Mucosa of rectum (tissue), 2 donors: Measurements from ENCODE around the gene CA9.

Experiments used
- H3K27ac ChIP-seq, 2 donors: one replicate each; pipeline ENCODE4 v1.7.0; 2013; ENCODE audit warnings: inconsistent platforms in 2 of 2, low read depth in 2 of 2, low read length in 2 of 2
- H3K27me3 ChIP-seq, 2 donors: one replicate each; pipeline ENCODE4 v1.7.0; 2013; ENCODE audit warnings: low read length in 2 of 2; ENCODE audit not compliant: control insufficient read depth in 2 of 2, insufficient read depth in 2 of 2
- H3K36me3 ChIP-seq, 2 donors: one replicate each; pipeline ENCODE4 v1.7.0; 2013; ENCODE audit warnings: low read length in 2 of 2; ENCODE audit not compliant: control insufficient read depth in 2 of 2, insufficient read depth in 2 of 2
- H3K4me1 ChIP-seq, 2 donors: one replicate each; pipeline ENCODE4 v1.7.0; 2013; ENCODE audit warnings: low read length in 2 of 2, mild to moderate bottlenecking in 1 of 2; ENCODE audit not compliant: control insufficient read depth in 2 of 2, insufficient read depth in 2 of 2
- H3K4me3 ChIP-seq, 2 donors: one replicate each; pipeline ENCODE4 v1.7.0; 2013; ENCODE audit warnings: low read length in 2 of 2
- H3K9ac ChIP-seq, 2 donors: one replicate each; pipeline ENCODE4 v1.7.0; 2013; ENCODE audit warnings: low read length in 2 of 2, low read depth in 1 of 2, mild to moderate bottlenecking in 1 of 2
- H3K9me3 ChIP-seq, 2 donors: one replicate each; pipeline ENCODE4 v1.7.0; 2013; ENCODE audit warnings: low read length in 2 of 2; ENCODE audit not compliant: control insufficient read depth in 2 of 2
- donor health status: healthy.
- donor health status: Normal muscosa, but diverticular disease.

Gene CA9

DNA sequence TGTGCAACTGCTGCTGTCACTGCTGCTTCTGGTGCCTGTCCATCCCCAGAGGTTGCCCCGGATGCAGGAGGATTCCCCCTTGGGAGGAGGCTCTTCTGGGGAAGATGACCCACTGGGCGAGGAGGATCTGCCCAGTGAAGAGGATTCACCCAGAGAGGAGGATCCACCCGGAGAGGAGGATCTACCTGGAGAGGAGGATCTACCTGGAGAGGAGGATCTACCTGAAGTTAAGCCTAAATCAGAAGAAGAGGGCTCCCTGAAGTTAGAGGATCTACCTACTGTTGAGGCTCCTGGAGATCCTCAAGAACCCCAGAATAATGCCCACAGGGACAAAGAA, 265 bp downstream of the CA9 start:
- Histone ChIP-seq H3K4me3 (no peak overlapping the region), H3K27me3 (no peaks in the 10 kb centered on the region), H3K9me3 (no peaks in the 10 kb centered on the region), H3K4me1 (peaks cover 8 to 14% of the 10 kb centered on the region in 2 donors), H3K36me3 (no peaks in the 10 kb centered on the region), H3K9ac (no peak overlapping the region), H3K27ac (no peak overlapping the region)

DNA sequence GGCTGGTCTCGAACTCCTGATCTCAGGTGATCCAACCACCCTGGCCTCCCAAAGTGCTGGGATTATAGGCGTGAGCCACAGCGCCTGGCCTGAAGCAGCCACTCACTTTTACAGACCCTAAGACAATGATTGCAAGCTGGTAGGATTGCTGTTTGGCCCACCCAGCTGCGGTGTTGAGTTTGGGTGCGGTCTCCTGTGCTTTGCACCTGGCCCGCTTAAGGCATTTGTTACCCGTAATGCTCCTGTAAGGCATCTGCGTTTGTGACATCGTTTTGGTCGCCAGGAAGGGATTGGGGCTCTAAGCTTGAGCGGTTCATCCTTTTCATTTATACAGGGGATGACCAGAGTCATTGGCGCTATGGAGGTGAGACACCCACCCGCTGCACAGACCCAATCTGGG, 1.5 kb downstream of the CA9 start:
- H3K9ac ChIP-seq: peak overlapping the region in 1 of 2 donors; percentile 45
- peaks cover 4 to 6% of the 10 kb centered on the region in 2 donors for H3K4me1 ChIP-seq
- peak overlapping the region; percentile 60 to 62 for H3K4me3 ChIP-seq
- no peaks in the 10 kb centered on the region for H3K27me3 ChIP-seq
- H3K9me3 ChIP-seq: no peaks in the 10 kb centered on the region
- peak overlapping the region in 1 of 2 donors; percentile 16 for H3K27ac ChIP-seq
- no peaks in the 10 kb centered on the region for H3K36me3 ChIP-seq

DNA sequence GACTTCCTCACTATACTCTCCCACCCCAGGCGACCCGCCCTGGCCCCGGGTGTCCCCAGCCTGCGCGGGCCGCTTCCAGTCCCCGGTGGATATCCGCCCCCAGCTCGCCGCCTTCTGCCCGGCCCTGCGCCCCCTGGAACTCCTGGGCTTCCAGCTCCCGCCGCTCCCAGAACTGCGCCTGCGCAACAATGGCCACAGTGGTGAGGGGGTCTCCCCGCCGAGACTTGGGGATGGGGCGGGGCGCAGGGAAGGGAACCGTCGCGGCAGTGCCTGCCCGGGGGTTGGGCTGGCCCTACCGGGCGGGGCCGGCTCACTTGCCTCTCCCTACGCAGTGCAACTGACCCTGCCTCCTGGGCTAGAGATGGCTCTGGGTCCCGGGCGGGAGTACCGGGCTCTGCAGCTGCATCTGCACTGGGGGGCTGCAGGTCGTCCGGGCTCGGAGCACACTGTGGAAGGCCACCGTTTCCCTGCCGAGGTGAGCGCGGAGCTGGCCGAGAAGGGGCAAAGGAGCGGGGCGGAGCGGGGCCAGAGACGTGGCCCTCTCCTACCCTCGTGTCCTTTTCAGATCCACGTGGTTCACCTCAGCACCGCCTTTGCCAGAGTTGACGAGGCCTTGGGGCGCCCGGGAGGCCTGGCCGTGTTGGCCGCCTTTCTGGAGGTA, 2.1 kb downstream of the CA9 start:
- Histone ChIP-seq H3K4me3 (peak overlapping the region; percentile 60 to 62), H3K27ac (peak overlapping the region in 1 of 2 donors; percentile 16), H3K9ac (peak overlapping the region; percentile 45 to 47), H3K27me3 (no peaks in the 10 kb centered on the region), H3K4me1 (peaks cover 2 to 6% of the 10 kb centered on the region in 2 donors), H3K36me3 (no peaks in the 10 kb centered on the region), H3K9me3 (no peaks in the 10 kb centered on the region)

DNA sequence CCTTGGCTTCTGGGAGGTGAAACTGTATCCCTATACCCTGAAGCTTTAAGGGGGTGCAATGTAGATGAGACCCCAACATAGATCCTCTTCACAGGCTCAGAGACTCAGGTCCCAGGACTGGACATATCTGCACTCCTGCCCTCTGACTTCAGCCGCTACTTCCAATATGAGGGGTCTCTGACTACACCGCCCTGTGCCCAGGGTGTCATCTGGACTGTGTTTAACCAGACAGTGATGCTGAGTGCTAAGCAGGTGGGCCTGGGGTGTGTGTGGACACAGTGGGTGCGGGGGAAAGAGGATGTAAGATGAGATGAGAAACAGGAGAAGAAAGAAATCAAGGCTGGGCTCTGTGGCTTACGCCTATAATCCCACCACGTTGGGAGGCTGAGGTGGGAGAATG, 5.4 kb downstream of the CA9 start:
- no peaks in the 10 kb centered on the region for H3K9me3 ChIP-seq
- no peak overlapping the region for H3K9ac ChIP-seq
- H3K27me3 ChIP-seq: no peaks in the 10 kb centered on the region
- peaks cover 0 to 6% of the 10 kb centered on the region in 2 donors for H3K4me1 ChIP-seq
- no peaks in the 10 kb centered on the region for H3K36me3 ChIP-seq
- H3K27ac ChIP-seq: no peak overlapping the region
- H3K4me3 ChIP-seq: no peak overlapping the region

DNA sequence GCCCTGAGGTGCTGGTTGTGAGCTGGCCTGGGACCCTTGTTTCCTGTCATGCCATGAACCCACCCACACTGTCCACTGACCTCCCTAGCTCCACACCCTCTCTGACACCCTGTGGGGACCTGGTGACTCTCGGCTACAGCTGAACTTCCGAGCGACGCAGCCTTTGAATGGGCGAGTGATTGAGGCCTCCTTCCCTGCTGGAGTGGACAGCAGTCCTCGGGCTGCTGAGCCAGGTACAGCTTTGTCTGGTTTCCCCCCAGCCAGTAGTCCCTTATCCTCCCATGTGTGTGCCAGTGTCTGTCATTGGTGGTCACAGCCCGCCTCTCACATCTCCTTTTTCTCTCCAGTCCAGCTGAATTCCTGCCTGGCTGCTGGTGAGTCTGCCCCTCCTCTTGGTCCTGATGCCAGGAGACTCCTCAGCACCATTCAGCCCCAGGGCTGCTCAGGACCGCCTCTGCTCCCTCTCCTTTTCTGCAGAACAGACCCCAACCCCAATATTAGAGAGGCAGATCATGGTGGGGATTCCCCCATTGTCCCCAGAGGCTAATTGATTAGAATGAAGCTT, 6.1 kb downstream of the CA9 start:
- Histone ChIP-seq H3K36me3 (no peaks in the 10 kb centered on the region), H3K4me1 (peaks cover 0 to 6% of the 10 kb centered on the region in 2 donors), H3K9me3 (no peaks in the 10 kb centered on the region), H3K27me3 (no peaks in the 10 kb centered on the region), H3K4me3 (no peak overlapping the region), H3K27ac (no peak overlapping the region), H3K9ac (no peak overlapping the region)

DNA sequence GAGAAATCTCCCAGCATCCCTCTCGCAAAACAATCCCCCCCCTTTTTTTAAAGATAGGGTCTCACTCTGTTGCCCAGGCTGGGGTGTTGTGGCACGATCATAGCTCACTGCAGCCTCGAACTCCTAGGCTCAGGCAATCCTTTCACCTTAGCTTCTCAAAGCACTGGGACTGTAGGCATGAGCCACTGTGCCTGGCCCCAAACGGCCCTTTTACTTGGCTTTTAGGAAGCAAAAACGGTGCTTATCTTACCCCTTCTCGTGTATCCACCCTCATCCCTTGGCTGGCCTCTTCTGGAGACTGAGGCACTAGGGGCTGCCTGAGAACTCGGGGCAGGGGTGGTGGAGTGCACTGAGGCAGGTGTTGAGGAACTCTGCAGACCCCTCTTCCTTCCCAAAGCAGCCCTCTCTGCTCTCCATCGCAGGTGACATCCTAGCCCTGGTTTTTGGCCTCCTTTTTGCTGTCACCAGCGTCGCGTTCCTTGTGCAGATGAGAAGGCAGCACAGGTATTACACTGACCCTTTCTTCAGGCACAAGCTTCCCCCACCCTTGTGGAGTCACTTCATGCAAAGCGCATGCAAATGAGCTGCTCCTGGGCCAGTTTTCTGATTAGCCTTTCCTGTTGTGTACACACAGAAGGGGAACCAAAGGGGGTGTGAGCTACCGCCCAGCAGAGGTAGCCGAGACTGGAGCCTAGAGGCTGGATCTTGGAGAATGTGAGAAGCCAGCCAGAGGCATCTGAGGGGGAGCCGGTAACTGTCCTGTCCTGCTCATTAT, 6.8 kb downstream of the CA9 start:
- Histone ChIP-seq H3K4me3 (no peak overlapping the region), H3K9ac (no peak overlapping the region), H3K27ac (no peak overlapping the region), H3K9me3 (no peaks in the 10 kb centered on the region), H3K27me3 (no peaks in the 10 kb centered on the region), H3K36me3 (no peaks in the 10 kb centered on the region), H3K4me1 (peaks cover 0 to 6% of the 10 kb centered on the region in 2 donors)

DNA sequence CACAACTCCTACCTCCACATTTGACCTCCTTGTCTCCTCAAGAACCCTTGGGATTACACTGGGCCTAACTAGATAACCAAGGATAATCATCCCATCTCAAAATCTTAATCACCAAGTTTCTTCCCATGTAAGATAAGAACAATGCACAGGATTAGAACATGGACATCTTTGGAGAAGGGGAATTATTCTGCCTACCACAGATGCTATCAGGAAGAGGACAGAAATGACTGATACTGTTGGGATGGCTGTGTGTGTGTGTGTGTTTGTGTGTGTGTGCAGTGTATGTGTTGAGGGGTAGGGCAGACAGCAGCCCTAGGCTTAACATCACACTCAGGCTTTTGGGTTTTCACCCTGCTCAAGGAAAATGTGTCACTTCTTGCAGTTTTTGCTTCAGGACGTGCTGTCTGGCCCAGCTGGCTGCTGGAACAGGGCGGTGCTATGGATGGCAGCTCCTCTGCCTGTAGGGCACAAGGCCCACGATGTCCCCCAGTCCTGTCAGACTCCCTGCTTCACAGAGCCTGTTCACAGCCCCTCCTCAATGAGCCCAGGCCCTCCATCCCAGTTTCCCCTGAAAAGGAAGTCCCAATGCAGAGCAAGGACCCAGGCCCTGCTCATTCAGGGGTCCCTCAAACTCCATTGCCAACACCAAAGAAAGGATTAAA, 7.7 kb downstream of the CA9 start:
- Histone ChIP-seq H3K36me3 (no peaks in the 10 kb centered on the region), H3K9me3 (no peaks in the 10 kb centered on the region), H3K9ac (no peak overlapping the region), H3K4me3 (no peak overlapping the region), H3K4me1 (no peaks in the 10 kb centered on the region), H3K27ac (no peak overlapping the region), H3K27me3 (no peaks in the 10 kb centered on the region)

DNA sequence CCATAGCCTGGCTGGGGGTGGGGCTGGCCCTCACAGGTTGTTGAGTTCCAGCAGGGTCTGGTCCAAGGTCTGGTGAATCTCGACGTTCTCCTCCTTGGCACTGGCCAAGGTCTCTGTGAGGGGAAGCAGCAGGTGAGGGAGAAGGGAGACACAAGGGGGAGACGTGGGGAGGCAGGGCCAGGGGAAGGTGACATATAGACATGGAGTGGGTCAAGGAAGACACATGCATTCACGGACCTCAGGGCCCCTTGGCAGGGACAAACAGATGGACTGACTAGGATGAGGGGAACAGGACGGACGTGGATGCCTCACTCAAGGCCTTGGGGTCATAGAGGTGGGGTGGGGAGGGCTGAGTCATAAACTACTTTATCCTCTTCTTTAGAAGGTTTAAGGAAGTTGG, 8.3 kb downstream of the CA9 start:
- Histone ChIP-seq H3K9ac (no peak overlapping the region), H3K36me3 (no peaks in the 10 kb centered on the region), H3K27me3 (no peaks in the 10 kb centered on the region), H3K4me1 (no peaks in the 10 kb centered on the region), H3K4me3 (no peak overlapping the region), H3K27ac (no peak overlapping the region), H3K9me3 (no peaks in the 10 kb centered on the region)

DNA sequence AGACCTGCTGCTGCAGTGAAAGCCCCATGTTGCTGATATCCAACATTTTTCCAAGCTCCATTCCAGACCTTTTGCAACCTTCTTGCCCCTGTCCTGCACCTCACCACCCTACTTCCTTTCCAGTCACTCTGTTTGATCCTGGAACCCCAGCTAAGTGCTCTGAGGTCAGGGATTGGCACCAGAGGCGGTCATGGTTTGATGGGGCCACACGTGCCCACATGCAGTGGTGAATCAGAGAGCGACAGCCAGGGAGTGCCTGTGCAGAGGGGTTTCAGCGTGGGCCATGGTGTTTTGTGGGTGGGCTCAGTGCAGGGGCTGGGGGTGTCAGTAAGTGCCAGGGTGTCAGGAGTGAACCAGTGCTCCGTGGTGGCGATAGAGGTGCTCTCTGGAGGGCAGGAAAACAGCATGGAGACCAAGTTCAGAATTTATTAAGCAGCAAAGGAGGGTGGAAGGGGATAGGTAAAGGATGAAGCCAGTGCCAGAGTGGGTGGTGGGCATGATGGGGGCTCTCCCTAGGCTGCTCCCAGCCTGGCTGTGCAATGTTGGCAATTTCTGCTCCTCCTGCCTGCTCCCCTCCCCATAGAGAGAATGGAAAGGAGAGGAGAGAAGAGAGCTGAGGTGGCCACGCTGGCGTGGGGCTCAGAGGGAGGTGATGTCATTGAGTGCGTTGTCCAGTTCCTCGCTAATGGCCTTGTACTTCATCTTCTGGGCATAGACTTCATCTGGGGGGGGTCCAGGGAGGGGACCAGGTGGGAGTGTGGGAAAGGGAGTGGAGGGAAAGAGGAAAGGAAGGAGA, 9.0 kb downstream of the CA9 start:
- no peak overlapping the region for H3K27ac ChIP-seq
- H3K4me1 ChIP-seq: no peaks in the 10 kb centered on the region
- no peaks in the 10 kb centered on the region for H3K36me3 ChIP-seq
- H3K9me3 ChIP-seq: no peaks in the 10 kb centered on the region
- H3K27me3 ChIP-seq: no peaks in the 10 kb centered on the region
- H3K4me3 ChIP-seq: no peak overlapping the region
- H3K9ac ChIP-seq: no peak overlapping the region
